HUES6 (cell line): ENCODE measurements around the gene GRK5.

ENCODE experiments used
- H3K27ac ChIP-seq: 2 replicates; pipeline ENCODE4 v1.7.0; 2013; ENCODE audit warnings: low read depth, mild to moderate bottlenecking, low read length, inconsistent platforms
- H3K27me3 ChIP-seq: 2 replicates; pipeline ENCODE4 v1.6.1; 2013; ENCODE audit warnings: low read length; ENCODE audit not compliant: control insufficient read depth, insufficient read depth
- H3K36me3 ChIP-seq: 2 replicates; pipeline ENCODE4 v1.6.1; 2013; ENCODE audit warnings: low read length; ENCODE audit not compliant: control insufficient read depth, insufficient read depth
- H3K4me1 ChIP-seq: 2 replicates; pipeline ENCODE4 v1.6.1; 2013; ENCODE audit warnings: low read length; ENCODE audit not compliant: control insufficient read depth, insufficient read depth
- H3K4me3 ChIP-seq: 2 replicates; pipeline ENCODE4 v1.5.1; 2013; ENCODE audit warnings: low read depth, low read length
- H3K9ac ChIP-seq: one replicate; pipeline ENCODE4 v1.6.1; 2013; ENCODE audit warnings: mild to moderate bottlenecking, low read length
- H3K9me3 ChIP-seq: 2 replicates; pipeline ENCODE4 v1.6.1; 2013; ENCODE audit warnings: low read depth, low read length; ENCODE audit not compliant: control insufficient read depth, insufficient read depth

GRK5 gene

GRCh38 chr10:119417852-119418251 lies 210.5 kb downstream of the GRK5 start:
- Histone ChIP-seq H3K9ac (no peak overlapping the region), H3K27me3 (no peaks in the 10 kb centered on the region), H3K27ac (no peak overlapping the region), H3K4me3 (no peak overlapping the region), H3K4me1 (peaks cover 28% of the 10 kb centered on the region), H3K36me3 (no peaks in the 10 kb centered on the region), H3K9me3 (no peaks in the 10 kb centered on the region)

- Histone ChIP-seq H3K9me3 (no peaks in the 10 kb centered on the region), H3K4me1 (peaks cover 23% of the 10 kb centered on the region), H3K36me3 (no peaks in the 10 kb centered on the region), H3K27me3 (no peaks in the 10 kb centered on the region), H3K9ac (no peak overlapping the region), H3K4me3 (no peak overlapping the region), H3K27ac (no peak overlapping the region)
Observed at GRCh38 chr10:119418362-119418761, 211.0 kb downstream of the GRK5 start.

- Histone ChIP-seq H3K27me3 (no peaks in the 10 kb centered on the region), H3K27ac (no peak overlapping the region), H3K9me3 (no peaks in the 10 kb centered on the region), H3K4me3 (no peak overlapping the region), H3K36me3 (no peaks in the 10 kb centered on the region), H3K4me1 (peaks cover 21% of the 10 kb centered on the region), H3K9ac (no peak overlapping the region)
Observed at GRCh38 chr10:119419931-119420330, 212.6 kb downstream of the GRK5 start.

- peaks cover 21% of the 10 kb centered on the region for H3K4me1 ChIP-seq
- H3K27me3 ChIP-seq, result no peaks in the 10 kb centered on the region
- H3K9ac ChIP-seq, result no peak overlapping the region
- H3K27ac ChIP-seq, result no peak overlapping the region
- H3K9me3 ChIP-seq, result no peaks in the 10 kb centered on the region
- no peak overlapping the region for H3K4me3 ChIP-seq
- no peaks in the 10 kb centered on the region for H3K36me3 ChIP-seq
Observed at GRCh38 chr10:119420950-119421875, 213.8 kb downstream of the GRK5 start.

GRCh38 chr10:119421891-119422681 lies 214.7 kb downstream of the GRK5 start:
- H3K36me3 ChIP-seq, result peaks cover 6% of the 10 kb centered on the region; the same call in 1 of the 2 replicates
- peaks cover 21% of the 10 kb centered on the region for H3K4me1 ChIP-seq
- no peak overlapping the region for H3K9ac ChIP-seq
- no peaks in the 10 kb centered on the region for H3K27me3 ChIP-seq
- no peaks in the 10 kb centered on the region for H3K9me3 ChIP-seq
- no peak overlapping the region for H3K27ac ChIP-seq
- H3K4me3 ChIP-seq, result no peak overlapping the region

GRCh38 chr10:119422682-119423509 lies 215.5 kb downstream of the GRK5 start:
- H3K4me3 ChIP-seq, result no peak overlapping the region
- no peak overlapping the region for H3K27ac ChIP-seq
- H3K9ac ChIP-seq, result no peak overlapping the region

GRCh38 chr10:119423510-119424257 lies 216.3 kb downstream of the GRK5 start:
- no peaks in the 10 kb centered on the region for H3K9me3 ChIP-seq
- peaks cover 6% of the 10 kb centered on the region; the same call in 1 of the 2 replicates for H3K36me3 ChIP-seq
- H3K27me3 ChIP-seq, result no peaks in the 10 kb centered on the region
- H3K27ac ChIP-seq, result no peak overlapping the region
- peaks cover 21% of the 10 kb centered on the region for H3K4me1 ChIP-seq
- no peak overlapping the region for H3K4me3 ChIP-seq
- no peak overlapping the region for H3K9ac ChIP-seq

More at GRCh38 chr10:119422682-119423509, 215.5 kb downstream of the GRK5 start:
- Histone ChIP-seq H3K9me3 (no peaks in the 10 kb centered on the region), H3K36me3 (peaks cover 6% of the 10 kb centered on the region; the same call in 1 of the 2 replicates), H3K4me1 (peaks cover 21% of the 10 kb centered on the region), H3K27me3 (no peaks in the 10 kb centered on the region)

GRCh38 chr10:119424258-119424975 lies 217.0 kb downstream of the GRK5 start:
- no peaks in the 10 kb centered on the region for H3K27me3 ChIP-seq
- no peak overlapping the region for H3K27ac ChIP-seq
- no peaks in the 10 kb centered on the region for H3K9me3 ChIP-seq
- H3K9ac ChIP-seq, result no peak overlapping the region
- H3K4me1 ChIP-seq, result peaks cover 21% of the 10 kb centered on the region
- peaks cover 6% of the 10 kb centered on the region; the same call in 1 of the 2 replicates for H3K36me3 ChIP-seq
- no peak overlapping the region for H3K4me3 ChIP-seq

GRCh38 chr10:119425102-119425880 lies 217.9 kb downstream of the GRK5 start:
- H3K27ac ChIP-seq, result no peak overlapping the region

More at GRCh38 chr10:119425102-119425880, 217.9 kb downstream of the GRK5 start:
- Histone ChIP-seq H3K27me3 (no peaks in the 10 kb centered on the region), H3K36me3 (peaks cover 6% of the 10 kb centered on the region; the same call in 1 of the 2 replicates), H3K9ac (no peak overlapping the region), H3K4me3 (no peak overlapping the region), H3K4me1 (peaks cover 21% of the 10 kb centered on the region), H3K9me3 (no peaks in the 10 kb centered on the region)
